ENCODE data around the gene TBX2. TPM values are rescaled to one million over a fixed set of nuclear protein-coding genes. Genes with fewer than 3 reads are reported as not detected.

TBX2 gene
- 10 to 100 TPM; 19.0 to 33.6 (median 22.8) TPM for total RNA-seq

GRCh38 chr17:61399131-61400065 is at the start of gene TBX2:
TBX2 (plus strand) TSS chr17:61399843; CDS start chr17:61400177, 334 bp downstream.
- no CpG with 5 or more reads among the region's 98 CpGs for WGBS, 2 donors (ENCODE audit: low coverage in 1 of 2)
- TF ChIP-seq POLR2A (IDR thresholded peaks at IDR 0.05) (peak in 1 of 2 donors; percentile 32), EP300 (IDR thresholded peaks at IDR 0.05) (no peak), POLR2AphosphoS5 (IDR thresholded peaks at IDR 0.05) (no peak), CTCF (IDR thresholded peaks at IDR 0.05) (peak in 1 of 4 experiments; percentile 22)
- peaks cover 0 to 90% (median 32%) of the 10 kb centered on the region in 3 donors for H3K4me1 ChIP-seq
- peaks cover 89% of the 10 kb centered on the region for H3K27me3 ChIP-seq
- H3K9me3 ChIP-seq: no peaks in the 10 kb centered on the region
- H3K36me3 ChIP-seq: peaks cover 0 to 13% of the 10 kb centered on the region in 2 donors
- H3K27ac ChIP-seq: peak within 1 kb of the TSS; percentile 69 to 93 (median 86)
- peak; percentile 80 for ATAC-seq
- H3K4me3 ChIP-seq: peak within 1 kb of the TSS; percentile 48 to 57

- H3K4me3 ChIP-seq: no peak overlapping the region
- H3K4me1 ChIP-seq: no peaks in the 10 kb centered on the region
- H3K27ac ChIP-seq: no peak overlapping the region
- TF ChIP-seq CTCF (IDR thresholded peaks at IDR 0.05) (no peak), EP300 (IDR thresholded peaks at IDR 0.05) (no peak), POLR2AphosphoS5 (IDR thresholded peaks at IDR 0.05) (no peak), POLR2A (IDR thresholded peaks at IDR 0.05) (no peak)
- WGBS, 2 donors (ENCODE audit: low coverage in 1 of 2): 88 to 92% methylated on average over 3 to 5 of the region's 5 CpGs
- ATAC-seq: no peak
- H3K9me3 ChIP-seq: no peaks in the 10 kb centered on the region
- no peaks in the 10 kb centered on the region for H3K36me3 ChIP-seq
- H3K27me3 ChIP-seq: no peaks in the 10 kb centered on the region
Measured at GRCh38 chr17:61351745-61352407, 47.8 kb upstream of the TBX2 start.

GRCh38 chr17:61352408-61352770 is 47.3 kb upstream of the TBX2 start:
- Histone ChIP-seq H3K9me3 (no peaks in the 10 kb centered on the region), H3K4me3 (no peak overlapping the region), H3K27ac (no peak overlapping the region), H3K36me3 (no peaks in the 10 kb centered on the region), H3K4me1 (no peaks in the 10 kb centered on the region), H3K27me3 (no peaks in the 10 kb centered on the region)
- no peak for TF ChIP-seq POLR2AphosphoS5 (IDR thresholded peaks at IDR 0.05)
- no peak for TF ChIP-seq CTCF (IDR thresholded peaks at IDR 0.05)
- no peak for TF ChIP-seq POLR2A (IDR thresholded peaks at IDR 0.05)
- TF ChIP-seq EP300 (IDR thresholded peaks at IDR 0.05): no peak
- 63 to 85% methylated on average over 4 to 6 of the region's 7 CpGs for WGBS, 2 donors (ENCODE audit: low coverage in 1 of 2)
- no peak for ATAC-seq

GRCh38 chr17:61352781-61353491 is 46.7 kb upstream of the TBX2 start:
- Histone ChIP-seq H3K4me3 (no peak overlapping the region), H3K4me1 (no peaks in the 10 kb centered on the region), H3K9me3 (no peaks in the 10 kb centered on the region), H3K27ac (no peak overlapping the region), H3K36me3 (no peaks in the 10 kb centered on the region), H3K27me3 (no peaks in the 10 kb centered on the region)
- 79 to 100% methylated on average over 2 to 4 of the region's 12 CpGs for WGBS, 2 donors (ENCODE audit: low coverage in 1 of 2)
- no peak for ATAC-seq
- no peak for TF ChIP-seq CTCF (IDR thresholded peaks at IDR 0.05)
- no peak for TF ChIP-seq POLR2A (IDR thresholded peaks at IDR 0.05)
- no peak for TF ChIP-seq POLR2AphosphoS5 (IDR thresholded peaks at IDR 0.05)
- TF ChIP-seq EP300 (IDR thresholded peaks at IDR 0.05): no peak
